Spleen (tissue), 11 donors: Measurements from ENCODE around the gene CCR1. TPM values are rescaled to one million over a fixed set of nuclear protein-coding genes. Genes with fewer than 3 reads are reported as not detected.
"Not testable (repeated sequence)": the region's sequence is repeated elsewhere in the genome, so short reads cannot be mapped to it uniquely, and the experiment has no call there.

Experiments
- DNase-seq: peaks from one replicate; pipeline ENCODE4 v3.0.0-alpha.2; 2020
- H3K27ac ChIP-seq, 8 donors: fragments of 200-600 bp; sonication (generic) in 7 of 8; 1 replicate in 4 of 8; 2 replicates in 4 of 8; pipeline versions ENCODE4 v1.5.0 to v1.8.0; 2016 to 2021; ENCODE audit warnings: inconsistent platforms in 4 of 8, mild to moderate bottlenecking in 4 of 8, moderate library complexity in 1 of 8
- H3K27me3 ChIP-seq, 7 donors: fragments of 200-600 bp; sonication (generic) in 6 of 7; replicated peaks in 1 of 7; 1 replicate in 4 of 7; 2 replicates in 3 of 7; pipeline versions ENCODE4 v1.5.0 to v1.8.0; 2016 to 2021; ENCODE audit warnings: inconsistent platforms in 3 of 7, mild to moderate bottlenecking in 1 of 7
- H3K36me3 ChIP-seq, 6 donors: fragments of 200-600 bp; sonication (generic) in 5 of 6; 1 replicate in 4 of 6; 2 replicates in 2 of 6; pipeline versions ENCODE4 v1.5.0 to v1.8.0; 2016 to 2021; ENCODE audit warnings: inconsistent platforms in 2 of 6
- H3K4me1 ChIP-seq, 6 donors: fragments of 200-600 bp; sonication (generic) in 5 of 6; 1 replicate in 3 of 6; 2 replicates in 3 of 6; pipeline versions ENCODE4 v1.5.0 to v1.8.0; 2016 to 2021; ENCODE audit warnings: inconsistent platforms in 3 of 6
- H3K4me3 ChIP-seq, 8 donors: fragments of 200-600 bp; sonication (generic) in 7 of 8; 1 replicate in 4 of 8; 2 replicates in 4 of 8; pipeline versions ENCODE4 v1.5.0 to v1.8.0; 2016 to 2021; ENCODE audit warnings: inconsistent platforms in 4 of 8, mild to moderate bottlenecking in 4 of 8, moderate library complexity in 2 of 8
- H3K9me3 ChIP-seq, 8 donors: fragments of 200-600 bp; sonication (generic) in 7 of 8; 1 replicate in 4 of 8; 2 replicates in 4 of 8; pipeline versions ENCODE4 v1.5.0 to v1.8.0; 2016 to 2021; ENCODE audit warnings: inconsistent platforms in 4 of 8
- CTCF ChIP-seq, 11 experiments: fragments of 200-600 bp in 7 of 11; fragments of 450-650 bp in 4 of 11; sonication (generic) in 4 of 11; IDR thresholded peaks in 8 of 11; conservative IDR thresholded peaks in 3 of 11; 1 replicate in 7 of 11; 2 replicates in 4 of 11; pipeline versions ENCODE4 v1.4.0 to v1.8.0; 2016 to 2021; ENCODE audit warnings: antibody characterized with exemption in 11 of 11, inconsistent platforms in 4 of 11, mild to moderate bottlenecking in 1 of 11
- POLR2A ChIP-seq, 3 donors: fragments of 450-650 bp; IDR thresholded peaks; one replicate each; pipeline ENCODE4 v1.5.1; 2017; ENCODE audit warnings: antibody characterized with exemption in 3 of 3, mild to moderate bottlenecking in 1 of 3
- POLR2AphosphoS5 ChIP-seq, 3 donors: sonication (generic); formaldehyde crosslinking; IDR thresholded peaks; one replicate each; pipeline ENCODE4 v1.5.1; 2017; ENCODE audit warnings: antibody characterized with exemption in 3 of 3
- WGBS, 5 donors: extraction: QIAGEN DNeasy Blood & Tissue Kit in 3 of 5; methylation state at CpG; one replicate each; pipeline versions ENCODE4 v1.1.5 to v1.1.7; 2013 to 2018; 5-methylcytosine and 5-hydroxymethylcytosine counted together
- intact Hi-C: fragments of 100-400 bp; cut with DNase I; formaldehyde crosslinking; loops from one replicate; pipeline ENCODE4 v1.15.0; 2023; ENCODE audit warnings: low total_unique reads
- polyA plus RNA-seq, 3 donors: library from polyadenylated mRNA; stranded (reverse); fragments of 200-250 nt; gene quantifications; one replicate each; pipeline ENCODE4 v1.2.1, GENCODE V29; 2013
- total RNA-seq, 7 donors: library from RNA; depleted of rRNA in 3 of 7; stranded (reverse); fragments of >200 nt in 3 of 7; fragmentation: NEBNext Ultra II Directional in 4 of 7; extraction: Animal tissue kit (Norgen Biotek cat#: 25700) in 4 of 7; gene quantifications; one replicate each; pipeline versions ENCODE4 v1.1.0 to v1.2.1, GENCODE V29; 2016 to 2021
- donor health status: healthy with polysubstance abuse.
- donor health status: DM: no; HTN: no; CAD: no; lungs with moderate emphysema.
- donor health status: DM: no; HTN: no; CAD: no.
- donor health status: Bipolar disorder and iron deficiency.
- donor health status: healthy.
- donor health status: DM: no; HTN: no; CAD: no.
- donor health status: DM: yes; HTN: yes; CAD: no.

The CCR1 gene
- total and polyA plus RNA-seq, 10 donors = 8.8 to 94.5 (median 55.9) TPM

GRCh38 chr3:46213201-46213600, 5.1 kb upstream of the CCR1 start:
- Histone ChIP-seq H3K4me1 (peaks cover 0 to 49% (median 24%) of the 10 kb centered on the region in 6 donors), H3K9me3 (no peaks in the 10 kb centered on the region), H3K4me3 (no peak overlapping the region), H3K36me3 (no peaks in the 10 kb centered on the region), H3K27me3 (no peaks in the 10 kb centered on the region), H3K27ac (peak overlapping the region in 4 of 8 donors; percentile 9 to 63 (median 56))
- no peak for DNase-seq
- TF ChIP-seq POLR2AphosphoS5 (IDR thresholded peaks at IDR 0.05) (no peak), CTCF (IDR thresholded peaks at IDR 0.05 in 8 of 11, conservative IDR thresholded peaks at IDR 0.05 in 3 of 11) (no peak), POLR2A (IDR thresholded peaks at IDR 0.05) (no peak)
- intact Hi-C loops = no loop called here
- WGBS, 5 donors = 28 to 48% (median 38%) methylated on average over 4 of the region's 4 CpGs

GRCh38 chr3:46212101-46212500, 4.0 kb upstream of the CCR1 start:
- H3K27ac ChIP-seq = peak overlapping the region in 1 of 8 donors; percentile 63
- 65 to 84% (median 70%) methylated on average over 6 of the region's 6 CpGs for WGBS, 5 donors
- H3K27me3 ChIP-seq = no peaks in the 10 kb centered on the region
- intact Hi-C loops = no loop called here
- no peak for DNase-seq
- no peaks in the 10 kb centered on the region for H3K9me3 ChIP-seq
- no peaks in the 10 kb centered on the region for H3K36me3 ChIP-seq
- TF ChIP-seq POLR2A (IDR thresholded peaks at IDR 0.05) (no peak), CTCF (IDR thresholded peaks at IDR 0.05 in 8 of 11, conservative IDR thresholded peaks at IDR 0.05 in 3 of 11) (no peak)
- no peak overlapping the region for H3K4me3 ChIP-seq
- peaks cover 0 to 60% (median 33%) of the 10 kb centered on the region in 6 donors for H3K4me1 ChIP-seq

DNA sequence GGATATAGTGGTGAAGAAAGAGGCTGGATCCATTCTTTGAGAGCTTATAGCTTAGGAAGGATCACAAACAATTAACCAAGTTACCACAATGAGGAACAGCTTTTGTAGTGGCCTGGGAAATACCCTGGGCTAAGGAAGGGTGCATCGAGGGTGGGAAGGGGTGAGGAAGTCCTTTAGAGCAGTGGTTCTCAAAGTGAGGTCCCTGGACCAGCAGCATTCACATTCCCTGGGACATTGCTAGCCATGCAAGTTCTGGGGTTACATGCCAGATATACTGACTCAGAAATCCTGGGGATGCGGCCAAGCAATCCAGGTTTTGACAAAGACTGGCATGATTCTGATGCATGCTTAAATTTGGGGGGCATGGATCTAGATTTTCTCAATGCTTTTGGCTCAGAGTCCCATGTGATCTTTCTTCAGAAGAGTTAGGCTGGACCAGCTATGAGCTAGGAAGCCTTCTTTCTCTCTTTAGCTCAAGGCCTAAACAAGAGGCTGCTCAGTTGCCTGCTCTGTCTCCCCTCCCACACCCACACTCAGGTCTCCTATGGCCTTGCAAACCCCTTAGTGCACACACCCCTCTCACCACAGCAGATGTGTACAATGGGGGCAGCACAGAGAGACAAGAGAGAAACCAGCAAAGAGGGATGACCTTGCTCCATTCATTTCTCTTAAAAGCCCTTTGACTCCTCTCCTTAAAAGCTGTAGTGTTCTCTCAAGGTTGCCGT, 1.8 kb upstream of the CCR1 start:
- intact Hi-C loops = loop anchor here (5.0 kb wide), 1 partner anchor 118 kb away; no protein-coding TSS in a partner anchor
- H3K36me3 ChIP-seq = no peaks in the 10 kb centered on the region
- no peak overlapping the region for H3K4me3 ChIP-seq
- H3K9me3 ChIP-seq = no peaks in the 10 kb centered on the region
- H3K27me3 ChIP-seq = no peaks in the 10 kb centered on the region
- no peak for TF ChIP-seq POLR2A (IDR thresholded peaks at IDR 0.05)
- TF ChIP-seq CTCF (IDR thresholded peaks at IDR 0.05 in 8 of 11, conservative IDR thresholded peaks at IDR 0.05 in 3 of 11) = no peak
- TF ChIP-seq POLR2AphosphoS5 (IDR thresholded peaks at IDR 0.05) = no peak
- no peak for DNase-seq
- peaks cover 3 to 80% (median 40%) of the 10 kb centered on the region in 6 donors for H3K4me1 ChIP-seq
- peak overlapping the region in 4 of 8 donors; percentile 4 to 85 (median 84) for H3K27ac ChIP-seq
- 59 to 73% (median 68%) methylated on average over 3 of the region's 3 CpGs for WGBS, 5 donors

- intact Hi-C loops = loop anchor here (5.0 kb wide), 1 partner anchor 117 kb away; no protein-coding TSS in a partner anchor
Observed at GRCh38 chr3:46209053-46209452, 940 bp upstream of the CCR1 start.

GRCh38 chr3:46207514-46207913, 599 bp downstream of the CCR1 start:
- peaks cover 3 to 74% (median 33%) of the 10 kb centered on the region in 6 donors for H3K4me1 ChIP-seq
- intact Hi-C loops = loop anchor here (5.0 kb wide), 1 partner anchor 115 kb away; no protein-coding TSS in a partner anchor
- not testable (repeated sequence) for DNase-seq, H3K9me3 ChIP-seq, H3K27me3 ChIP-seq
- 63 to 86% (median 79%) methylated on average over 6 of the region's 6 CpGs for WGBS, 5 donors
- peak overlapping the region; percentile 10 to 66 (median 34) for H3K4me3 ChIP-seq
- H3K36me3 ChIP-seq = peaks cover 0 to 23% (median 0%) of the 10 kb centered on the region in 6 donors
- H3K27ac ChIP-seq = peak overlapping the region; percentile 8 to 85 (median 78)

More at GRCh38 chr3:46209053-46209452, 940 bp upstream of the CCR1 start:
- TF ChIP-seq POLR2AphosphoS5 (IDR thresholded peaks at IDR 0.05) (no peak), POLR2A (IDR thresholded peaks at IDR 0.05) (no peak), CTCF (IDR thresholded peaks at IDR 0.05 in 8 of 11, conservative IDR thresholded peaks at IDR 0.05 in 3 of 11) (no peak)
- Histone ChIP-seq H3K9me3 (no peaks in the 10 kb centered on the region), H3K4me3 (no peak overlapping the region), H3K4me1 (peaks cover 3 to 79% (median 40%) of the 10 kb centered on the region in 6 donors), H3K36me3 (peaks cover 0 to 8% (median 0%) of the 10 kb centered on the region in 6 donors), H3K27me3 (no peaks in the 10 kb centered on the region), H3K27ac (peak overlapping the region in 6 of 8 donors; percentile 74 to 85 (median 81))
- no peak for DNase-seq
- WGBS, 5 donors = 39 to 71% (median 48%) methylated on average over 2 of the region's 2 CpGs
